H9 (cell line): Measurements from ENCODE around the gene SLC25A22. TPM values are rescaled to one million over a fixed set of nuclear protein-coding genes. Genes with fewer than 3 reads are reported as not detected.
A peak's percentile ranks its signal among the peaks of the same experiment; 100 is the strongest.

Experiments
- DNase-seq: peaks from one replicate; pipeline ENCODE4 v3.0.0-alpha.2; 2017
- H2AFZ ChIP-seq: one replicate; pipeline ENCODE4 v1.6.1; 2013; ENCODE audit warnings: mild to moderate bottlenecking, low read length, control low read depth, moderate library complexity
- H2AK5ac ChIP-seq: 2 replicates; pipeline ENCODE4 v1.6.1; 2013; ENCODE audit warnings: low read length, control low read depth, mixed read lengths; ENCODE audit not compliant: insufficient read length
- H2BK120ac ChIP-seq: one replicate; pipeline ENCODE4 v1.6.1; 2013; ENCODE audit warnings: low read depth, mild to moderate bottlenecking, low read length, control low read depth, inconsistent platforms; ENCODE audit not compliant: poor library complexity, severe bottlenecking
- H2BK12ac ChIP-seq: 2 replicates; pipeline ENCODE4 v1.6.1; 2013; ENCODE audit warnings: low read length, control low read depth, mixed read lengths, low read depth; ENCODE audit not compliant: insufficient read length
- H2BK15ac ChIP-seq: 2 replicates; pipeline ENCODE4 v1.6.1; 2013; ENCODE audit warnings: low read depth, low read length, control low read depth
- H2BK20ac ChIP-seq: one replicate; pipeline ENCODE4 v1.6.1; 2013; ENCODE audit warnings: low read depth, mild to moderate bottlenecking, low read length, control low read depth, inconsistent platforms; ENCODE audit not compliant: poor library complexity, severe bottlenecking
- H2BK5ac ChIP-seq: 2 replicates; pipeline ENCODE4 v1.6.1; 2013; ENCODE audit warnings: low read length, control low read depth, mixed read lengths; ENCODE audit not compliant: insufficient read length
- H3K14ac ChIP-seq: 2 replicates; pipeline ENCODE4 v1.6.1; 2013; ENCODE audit warnings: low read length, control low read depth; ENCODE audit not compliant: insufficient read depth
- H3K18ac ChIP-seq: 2 replicates; pipeline ENCODE4 v1.6.1; 2013; ENCODE audit warnings: low read depth, mild to moderate bottlenecking, mixed read lengths, low read length, control low read depth; ENCODE audit not compliant: insufficient read length
- H3K23ac ChIP-seq: 2 replicates; pipeline ENCODE4 v1.6.1; 2013; ENCODE audit warnings: low read length, control low read depth, mixed read lengths, low read depth; ENCODE audit not compliant: insufficient read length
- H3K23me2 ChIP-seq: 2 replicates; pipeline ENCODE4 v1.6.1; 2013; ENCODE audit warnings: low read depth, mild to moderate bottlenecking, mixed read lengths, low read length, control low read depth; ENCODE audit not compliant: insufficient read length, poor library complexity, severe bottlenecking
- H3K27ac ChIP-seq: 2 replicates; pipeline ENCODE4 v1.5.1; 2013; ENCODE audit warnings: low read length, control low read depth, mixed read lengths, low read depth; ENCODE audit not compliant: insufficient read length
- H3K27me3 ChIP-seq: 2 replicates; pipeline ENCODE4 v1.6.1; 2013; ENCODE audit warnings: low read length, control low read depth, inconsistent platforms; ENCODE audit not compliant: insufficient read depth
- H3K4ac ChIP-seq: 2 replicates; pipeline ENCODE4 v1.6.1; 2013; ENCODE audit warnings: low read depth, mild to moderate bottlenecking, control low read depth, inconsistent platforms, low read length, moderate library complexity
- H3K4me1 ChIP-seq: 2 replicates; pipeline ENCODE4 v1.6.1; 2013; ENCODE audit warnings: low read length, control low read depth, inconsistent platforms; ENCODE audit not compliant: insufficient read depth
- H3K4me2 ChIP-seq: 2 replicates; pipeline ENCODE4 v1.6.1; 2013; ENCODE audit warnings: low read length, control low read depth, mixed read lengths; ENCODE audit not compliant: insufficient read length, insufficient read depth
- H3K56ac ChIP-seq: 2 replicates; pipeline ENCODE4 v1.6.1; 2013; ENCODE audit warnings: low read depth, mild to moderate bottlenecking, mixed read lengths, low read length, control low read depth; ENCODE audit not compliant: insufficient read length
- H3K79me1 ChIP-seq: 2 replicates; pipeline ENCODE4 v1.6.1; 2013; ENCODE audit warnings: low read depth, mild to moderate bottlenecking, moderate library complexity, low read length, control low read depth, inconsistent platforms; ENCODE audit not compliant: insufficient read depth, poor library complexity, severe bottlenecking
- H3K79me2 ChIP-seq: 2 replicates; pipeline ENCODE4 v1.6.1; 2013; ENCODE audit warnings: low read length, control low read depth, inconsistent platforms; ENCODE audit not compliant: insufficient read depth
- H3K9ac ChIP-seq: 2 replicates; pipeline ENCODE4 v1.6.1; 2013; ENCODE audit warnings: low read length, control low read depth, mixed read lengths; ENCODE audit not compliant: insufficient read length; ENCODE audit errors: extremely low read depth
- H3K9me3 ChIP-seq: one replicate; pipeline ENCODE4 v1.6.1; 2013; ENCODE audit warnings: low read depth, low read length, inconsistent platforms; ENCODE audit not compliant: control insufficient read depth
- H3T11ph ChIP-seq: one replicate; pipeline ENCODE4 v1.6.1; 2013; ENCODE audit warnings: mild to moderate bottlenecking, low read length, control low read depth, inconsistent platforms
- H4K20me1 ChIP-seq: one replicate; pipeline ENCODE4 v1.6.1; 2013; ENCODE audit not compliant: control insufficient read depth, insufficient read length, insufficient read depth
- H4K5ac ChIP-seq: 2 replicates; pipeline ENCODE4 v1.6.1; 2013; ENCODE audit warnings: low read depth, mild to moderate bottlenecking, mixed read lengths, low read length, control low read depth; ENCODE audit not compliant: insufficient read length
- H4K8ac ChIP-seq: replicated peaks from 2 replicates; pipeline ENCODE4 v1.6.1; 2013; ENCODE audit warnings: low read length, control low read depth, mixed read lengths, low read depth; ENCODE audit not compliant: insufficient read length
- H4K91ac ChIP-seq: 2 replicates; pipeline ENCODE4 v1.6.1; 2013; ENCODE audit warnings: low read depth, mild to moderate bottlenecking, moderate library complexity, mixed read lengths, low read length, control low read depth; ENCODE audit not compliant: insufficient read length
- H3K27ac Mint-ChIP-seq, 3 experiments: 2 replicates in 2 of 3; 3 replicates in 1 of 3; pipeline ENCODE4 v1.8.0; 2020 to 2021; ENCODE audit warnings: mixed read lengths in 3 of 3, mild to moderate bottlenecking in 1 of 3, moderate library complexity in 1 of 3
- H3K27me3 Mint-ChIP-seq: 2 replicates; pipeline ENCODE4 v1.8.0; 2021; ENCODE audit warnings: low read depth, mild to moderate bottlenecking, moderate library complexity, mixed read lengths
- H3K36me3 Mint-ChIP-seq, 3 experiments: 2 replicates in 2 of 3; 3 replicates in 1 of 3; pipeline ENCODE4 v1.8.0; 2020 to 2021; ENCODE audit warnings: low read depth in 3 of 3, mixed read lengths in 3 of 3; ENCODE audit not compliant: insufficient read depth in 1 of 3
- H3K4me1 Mint-ChIP-seq, 2 experiments: 2 replicates each; pipeline ENCODE4 v1.8.0; 2020; ENCODE audit warnings: mixed read lengths in 2 of 2
- H3K4me3 Mint-ChIP-seq, 2 experiments: 2 replicates in 1 of 2; 3 replicates in 1 of 2; pipeline ENCODE4 v1.8.0; 2020 to 2021; ENCODE audit warnings: mild to moderate bottlenecking in 2 of 2, mixed read lengths in 2 of 2, moderate library complexity in 1 of 2
- H3K9me3 Mint-ChIP-seq, 2 experiments: 2 replicates in 1 of 2; 3 replicates in 1 of 2; pipeline ENCODE4 v1.8.0; 2020; ENCODE audit warnings: mild to moderate bottlenecking in 2 of 2, mixed read lengths in 2 of 2, moderate library complexity in 1 of 2
- WGBS: extraction: QIAGEN DNeasy Blood & Tissue Kit; methylation state at CpG from one replicate; pipeline ENCODE4 v1.1.7; 2013; ENCODE audit warnings: missing lambda C conversion rate, low lambda C conversion rate, mixed read lengths; ENCODE audit not compliant: insufficient read length; ENCODE audit errors: extremely low coverage; 5-methylcytosine and 5-hydroxymethylcytosine counted together
- total RNA-seq: library from RNA; stranded (reverse); gene quantifications from 2 replicates; pipeline ENCODE4 v1.2.1, GENCODE V29; 2021
- TF ChIP-seq, protein P1 (sequence below): fragments of 200-600 bp; sonication (generic); conservative IDR thresholded peaks from 3 replicates; pipeline ENCODE4 v1.8.0; 2021; ENCODE audit warnings: antibody characterized with exemption, mild to moderate bottlenecking

The SLC25A22 gene
- total RNA-seq, 1 experiment from 2014 or later = 51.9 TPM

DNA sequence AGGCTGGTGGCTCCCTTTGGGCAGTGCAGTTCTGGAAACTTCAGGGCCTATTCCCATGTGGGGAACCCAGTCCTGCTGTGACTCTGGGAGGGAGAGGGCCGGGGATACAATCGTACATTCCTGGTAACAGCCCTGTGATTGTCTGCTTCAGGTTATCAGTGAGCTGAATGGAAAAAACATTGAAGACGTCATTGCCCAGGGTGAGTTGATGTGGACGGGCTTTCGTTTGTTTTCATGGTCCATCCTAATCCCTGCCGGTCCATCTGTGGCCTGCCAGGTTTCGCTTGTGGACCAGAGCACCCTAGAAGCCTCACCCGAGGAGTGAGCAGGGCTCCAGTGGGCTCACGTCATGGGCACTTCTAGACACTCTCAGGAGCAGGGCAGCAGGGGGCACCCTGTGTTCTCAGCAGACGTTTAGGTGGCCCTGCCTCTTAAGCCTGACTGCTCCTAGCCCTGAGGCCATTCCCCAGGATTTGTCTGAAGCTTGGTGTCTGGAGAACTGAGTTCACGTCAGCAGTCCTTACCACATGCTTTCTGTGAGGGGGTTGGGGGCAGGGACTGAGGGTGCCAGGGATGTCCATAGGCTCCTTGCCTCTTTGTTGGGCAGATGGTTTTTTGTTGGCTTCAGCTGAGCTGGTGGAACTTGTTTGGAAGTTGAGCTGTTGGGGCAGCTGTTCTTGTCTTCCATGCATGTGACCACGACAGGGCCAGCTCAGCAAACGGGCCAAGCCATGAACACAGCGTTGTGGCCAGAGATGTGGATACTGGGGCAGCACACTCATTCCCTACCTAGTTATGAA is 13.6 kb upstream of the SLC25A22 start:
- H3K4me3 Mint-ChIP-seq = peak overlapping the region; percentile 91 to 96
- no peaks in the 10 kb centered on the region; the same call in 1 of the 2 replicates for H3K27me3 Mint-ChIP-seq
- TF ChIP-seq, protein P1, sequence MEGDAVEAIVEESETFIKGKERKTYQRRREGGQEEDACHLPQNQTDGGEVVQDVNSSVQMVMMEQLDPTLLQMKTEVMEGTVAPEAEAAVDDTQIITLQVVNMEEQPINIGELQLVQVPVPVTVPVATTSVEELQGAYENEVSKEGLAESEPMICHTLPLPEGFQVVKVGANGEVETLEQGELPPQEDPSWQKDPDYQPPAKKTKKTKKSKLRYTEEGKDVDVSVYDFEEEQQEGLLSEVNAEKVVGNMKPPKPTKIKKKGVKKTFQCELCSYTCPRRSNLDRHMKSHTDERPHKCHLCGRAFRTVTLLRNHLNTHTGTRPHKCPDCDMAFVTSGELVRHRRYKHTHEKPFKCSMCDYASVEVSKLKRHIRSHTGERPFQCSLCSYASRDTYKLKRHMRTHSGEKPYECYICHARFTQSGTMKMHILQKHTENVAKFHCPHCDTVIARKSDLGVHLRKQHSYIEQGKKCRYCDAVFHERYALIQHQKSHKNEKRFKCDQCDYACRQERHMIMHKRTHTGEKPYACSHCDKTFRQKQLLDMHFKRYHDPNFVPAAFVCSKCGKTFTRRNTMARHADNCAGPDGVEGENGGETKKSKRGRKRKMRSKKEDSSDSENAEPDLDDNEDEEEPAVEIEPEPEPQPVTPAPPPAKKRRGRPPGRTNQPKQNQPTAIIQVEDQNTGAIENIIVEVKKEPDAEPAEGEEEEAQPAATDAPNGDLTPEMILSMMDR = no peak
- peaks cover 15 to 32% of the 10 kb centered on the region in 2 experiments for H3K4me1 Mint-ChIP-seq
- H3K27ac Mint-ChIP-seq = peak overlapping the region; percentile 22 to 88 (median 75); a peak in 4 of 7 replicates
- no peak overlapping the region for H2BK5ac ChIP-seq
- H3K9me3 ChIP-seq = no peaks in the 10 kb centered on the region
- peaks cover 12% of the 10 kb centered on the region for H3K23me2 ChIP-seq
- peaks cover 9% of the 10 kb centered on the region for H3K79me1 ChIP-seq
- H3K79me2 ChIP-seq = peaks cover 10% of the 10 kb centered on the region; the same call in 1 of the 2 replicates
- H3K27me3 ChIP-seq = no peaks in the 10 kb centered on the region
- no peak overlapping the region for H3K27ac ChIP-seq
- no peak overlapping the region for H4K8ac ChIP-seq
- H3T11ph ChIP-seq = no peak overlapping the region
- H4K5ac ChIP-seq = no peak overlapping the region
- H3K36me3 Mint-ChIP-seq = peaks cover 29 to 40% (median 31%) of the 10 kb centered on the region in 3 experiments
- peak overlapping the region; percentile 57 for H3K4me2 ChIP-seq
- no peak overlapping the region for H3K4ac ChIP-seq
- no peak overlapping the region for H2BK12ac ChIP-seq
- no peak for DNase-seq
- no peak overlapping the region for H2BK20ac ChIP-seq
- H3K4me1 ChIP-seq = no peaks in the 10 kb centered on the region
- no peak overlapping the region for H2AFZ ChIP-seq
- no peak overlapping the region for H2BK15ac ChIP-seq
- H4K91ac ChIP-seq = no peak overlapping the region
- no peak overlapping the region for H3K18ac ChIP-seq
- peak overlapping the region; percentile 61 for H3K9ac ChIP-seq
- WGBS = no CpG with 5 or more reads among the region's 14 CpGs
- H3K56ac ChIP-seq = no peak overlapping the region
- H4K20me1 ChIP-seq = no peaks in the 10 kb centered on the region
- H2BK120ac ChIP-seq = no peak overlapping the region
- no peak overlapping the region for H3K23ac ChIP-seq
- H3K9me3 Mint-ChIP-seq = no peaks in the 10 kb centered on the region
- no peak overlapping the region for H3K14ac ChIP-seq
- H2AK5ac ChIP-seq = no peak overlapping the region
